Measurements from ENCODE around the gene IPO7. TPM values are rescaled to one million over a fixed set of nuclear protein-coding genes. Genes with fewer than 3 reads are reported as not detected.
A peak's percentile ranks its signal among the peaks of the same experiment; 100 is the strongest.

The IPO7 gene
- total and polyA plus RNA-seq, 5 donors from 2014 or later = 2.4 to 67.9 (median 4.4) TPM

DNA sequence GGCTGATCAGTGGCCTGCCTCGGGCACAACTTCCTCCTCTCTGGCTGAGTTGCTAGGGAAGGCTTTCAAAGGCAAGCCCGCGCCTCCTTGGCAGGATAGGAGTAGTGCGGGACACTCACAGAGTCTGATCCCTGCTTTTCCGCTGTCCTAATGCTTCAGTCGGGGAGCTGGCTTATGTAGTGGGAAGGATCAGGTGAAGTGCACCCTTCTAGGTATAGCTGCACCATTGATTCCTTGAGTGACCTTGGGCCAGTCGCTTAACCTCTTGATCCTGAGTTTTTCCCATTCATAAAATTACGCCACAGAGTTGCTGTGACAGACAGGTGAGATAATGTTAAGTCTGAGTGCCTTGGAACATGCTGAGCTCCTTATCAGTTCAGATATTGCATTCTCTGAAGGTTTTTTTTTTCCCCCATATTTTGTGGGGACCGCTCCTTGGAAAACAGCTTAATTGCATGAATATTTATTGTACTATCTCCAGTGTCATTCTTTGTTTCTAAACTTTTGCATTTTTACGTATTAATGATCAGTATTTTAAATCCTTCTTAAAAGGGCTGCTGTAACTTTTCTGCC is 961 bp downstream of the IPO7 start:
- peak in 1 of 3 donors; percentile 17 for DNase-seq
- Histone ChIP-seq H3K9me3 (ENCODE audit: control insufficient read depth in 2 of 2, low read length in 2 of 2) (no peaks in the 10 kb centered on the region), H3K27ac (ENCODE audit: insufficient read depth, low read length, poor library complexity, severe bottlenecking) (peak overlapping the region; percentile 85), H3K4me3 (ENCODE audit: low read depth, low read length) (peak overlapping the region; percentile 85), H3K27me3 (ENCODE audit: control insufficient read depth, insufficient read depth, low read length) (no peaks in the 10 kb centered on the region), H3K36me3 (ENCODE audit: control insufficient read depth, insufficient read depth, low read length) (no peaks in the 10 kb centered on the region), H3K4me1 (ENCODE audit: control insufficient read depth, insufficient read depth, low read length, poor library complexity, severe bottlenecking) (peaks cover 25% of the 10 kb centered on the region)
- no peaks in the 10 kb centered on the region for H3K9me3 Mint-ChIP-seq
- H3K27ac Mint-ChIP-seq = peak overlapping the region; percentile 71 to 97 (median 96)
- H3K4me3 Mint-ChIP-seq = peak overlapping the region; percentile 90 to 98 (median 96)
- H3K36me3 Mint-ChIP-seq = peaks cover 3% of the 10 kb centered on the region
- no peak for ATAC-seq (ENCODE audit: low read depth in 2 of 2)
- H3K4me1 Mint-ChIP-seq = peaks cover 25 to 50% (median 29%) of the 10 kb centered on the region in 4 donors
- H3K27me3 Mint-ChIP-seq = peaks cover 9% of the 10 kb centered on the region

DNA sequence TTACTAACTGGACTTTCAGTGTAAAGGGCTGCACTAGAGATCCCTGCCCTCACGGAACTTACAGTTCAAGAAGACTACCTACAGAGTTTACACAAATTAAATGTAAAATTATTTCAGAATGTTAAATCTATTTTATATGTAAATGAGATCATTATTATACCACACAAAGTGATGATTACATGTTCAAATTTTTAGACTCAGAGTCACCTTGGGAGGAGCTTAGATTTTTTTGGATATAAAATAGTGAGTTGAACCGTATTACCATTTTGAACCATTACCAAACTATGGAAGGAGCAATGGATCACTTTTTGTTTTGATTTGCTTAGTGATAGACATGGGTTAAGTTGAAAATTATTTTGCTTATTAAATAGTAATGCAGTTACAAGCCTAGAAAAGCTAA is 1.6 kb downstream of the IPO7 start:
- peak overlapping the region in 1 of 3 donors; percentile 97 for H3K27ac Mint-ChIP-seq
- Histone ChIP-seq H3K36me3 (ENCODE audit: control insufficient read depth, insufficient read depth, low read length) (no peaks in the 10 kb centered on the region), H3K27ac (ENCODE audit: insufficient read depth, low read length, poor library complexity, severe bottlenecking) (no peak overlapping the region), H3K9me3 (ENCODE audit: control insufficient read depth in 2 of 2, low read length in 2 of 2) (no peaks in the 10 kb centered on the region), H3K4me1 (ENCODE audit: control insufficient read depth, insufficient read depth, low read length, poor library complexity, severe bottlenecking) (peaks cover 25% of the 10 kb centered on the region), H3K27me3 (ENCODE audit: control insufficient read depth, insufficient read depth, low read length) (no peaks in the 10 kb centered on the region), H3K4me3 (ENCODE audit: low read depth, low read length) (peak overlapping the region; percentile 85)
- DNase-seq (no peak), ATAC-seq (ENCODE audit: low read depth in 2 of 2) (no peak)
- H3K4me1 Mint-ChIP-seq = peaks cover 25 to 52% (median 31%) of the 10 kb centered on the region in 4 donors
- peaks cover 3% of the 10 kb centered on the region for H3K36me3 Mint-ChIP-seq
- peak overlapping the region; percentile 90 to 98 (median 96) for H3K4me3 Mint-ChIP-seq
- H3K27me3 Mint-ChIP-seq = peaks cover 2% of the 10 kb centered on the region
- H3K9me3 Mint-ChIP-seq = no peaks in the 10 kb centered on the region

DNA sequence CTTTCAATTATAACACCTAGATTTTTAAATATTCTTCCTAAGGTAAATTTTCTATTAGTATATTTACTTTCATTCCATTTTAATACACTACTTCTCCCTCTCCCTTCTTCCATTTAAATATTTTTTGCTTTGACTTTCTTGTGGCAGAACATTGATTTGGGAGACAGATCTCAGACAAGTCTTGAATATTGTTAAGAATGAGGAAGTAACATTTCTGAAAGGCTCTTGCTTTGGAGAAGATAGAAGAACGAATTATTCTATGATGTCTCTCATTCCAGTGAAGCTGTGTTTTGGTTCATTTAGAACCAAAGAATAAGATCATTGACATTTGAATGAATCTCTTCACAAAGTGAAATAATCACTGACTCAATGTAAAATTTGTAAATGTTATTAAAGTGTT is 2.4 kb downstream of the IPO7 start:
- peaks cover 25 to 56% (median 32%) of the 10 kb centered on the region in 4 donors for H3K4me1 Mint-ChIP-seq
- no peaks in the 10 kb centered on the region for H3K9me3 Mint-ChIP-seq
- no peaks in the 10 kb centered on the region for H3K9me3 ChIP-seq (ENCODE audit: control insufficient read depth in 2 of 2, low read length in 2 of 2)
- peak overlapping the region; percentile 30 to 90 (median 68) for H3K4me3 Mint-ChIP-seq
- H3K4me1 ChIP-seq (ENCODE audit: control insufficient read depth, insufficient read depth, low read length, poor library complexity, severe bottlenecking) = peaks cover 25% of the 10 kb centered on the region
- H3K36me3 Mint-ChIP-seq = peaks cover 3% of the 10 kb centered on the region
- ATAC-seq (ENCODE audit: low read depth in 2 of 2) (no peak), DNase-seq (no peak)
- H3K27ac ChIP-seq (ENCODE audit: insufficient read depth, low read length, poor library complexity, severe bottlenecking) = no peak overlapping the region
- no peaks in the 10 kb centered on the region for H3K36me3 ChIP-seq (ENCODE audit: control insufficient read depth, insufficient read depth, low read length)
- no peaks in the 10 kb centered on the region for H3K27me3 Mint-ChIP-seq
- peak overlapping the region; percentile 85 for H3K4me3 ChIP-seq (ENCODE audit: low read depth, low read length)
- H3K27me3 ChIP-seq (ENCODE audit: control insufficient read depth, insufficient read depth, low read length) = no peaks in the 10 kb centered on the region
- H3K27ac Mint-ChIP-seq = peak overlapping the region in 1 of 3 donors; percentile 83

DNA sequence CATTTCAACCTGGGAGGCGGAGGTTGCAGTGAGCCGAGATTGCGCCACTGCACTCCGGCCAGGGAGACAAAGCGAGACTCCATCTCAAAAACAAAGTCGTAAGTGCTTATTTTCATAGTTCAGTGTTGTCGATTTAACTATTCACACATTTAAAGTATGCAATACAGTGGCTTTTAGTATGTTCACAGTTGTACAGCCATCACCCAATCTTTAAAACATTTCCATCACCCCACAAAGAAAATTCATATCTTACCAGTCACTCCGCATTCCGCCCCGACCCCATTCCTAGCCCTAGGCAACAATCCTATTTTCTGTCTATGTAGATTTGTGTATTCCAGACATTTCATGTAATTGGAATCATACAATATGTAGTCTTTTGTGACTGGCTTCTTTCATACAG is 11.9 kb downstream of the IPO7 start:
- peak overlapping the region in 1 of 4 donors; percentile 2 for H3K4me3 Mint-ChIP-seq
- H3K36me3 ChIP-seq (ENCODE audit: control insufficient read depth, insufficient read depth, low read length) = no peaks in the 10 kb centered on the region
- H3K9me3 ChIP-seq (ENCODE audit: control insufficient read depth in 2 of 2, low read length in 2 of 2) = no peaks in the 10 kb centered on the region
- ATAC-seq (ENCODE audit: low read depth in 2 of 2) (no peak), DNase-seq (no peak)
- H3K4me1 ChIP-seq (ENCODE audit: control insufficient read depth, insufficient read depth, low read length, poor library complexity, severe bottlenecking) = peaks cover 26% of the 10 kb centered on the region
- H3K27ac Mint-ChIP-seq = peak overlapping the region in 2 of 3 donors; percentile 0 to 21
- no peak overlapping the region for H3K4me3 ChIP-seq (ENCODE audit: low read depth, low read length)
- H3K9me3 Mint-ChIP-seq = peaks cover 0 to 1% (median 0%) of the 10 kb centered on the region in 7 donors
- peaks cover 11 to 68% (median 54%) of the 10 kb centered on the region in 4 donors for H3K4me1 Mint-ChIP-seq
- no peaks in the 10 kb centered on the region for H3K27me3 ChIP-seq (ENCODE audit: control insufficient read depth, insufficient read depth, low read length)
- H3K36me3 Mint-ChIP-seq = peaks cover 16% of the 10 kb centered on the region
- no peak overlapping the region for H3K27ac ChIP-seq (ENCODE audit: insufficient read depth, low read length, poor library complexity, severe bottlenecking)
- H3K27me3 Mint-ChIP-seq = no peaks in the 10 kb centered on the region

DNA sequence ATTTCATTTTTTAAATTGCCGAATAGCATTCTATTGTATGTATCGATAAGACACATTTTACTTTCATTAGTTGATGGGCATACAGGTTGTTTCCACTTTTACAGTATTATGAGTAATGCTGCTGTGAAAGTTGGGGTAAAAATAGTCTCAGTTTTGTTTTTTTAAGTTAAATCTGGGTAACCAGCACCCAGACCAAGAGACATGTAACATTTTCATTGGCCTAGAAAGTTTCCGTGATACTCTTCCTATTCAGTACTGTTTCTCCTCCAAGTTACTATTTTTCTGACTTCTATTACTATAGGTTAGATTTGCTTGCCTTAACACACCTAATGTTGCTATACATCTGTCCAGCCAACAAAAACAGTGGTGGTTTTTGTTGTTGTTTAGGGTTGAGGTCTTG is 12.3 kb downstream of the IPO7 start:
- H3K27me3 Mint-ChIP-seq = no peaks in the 10 kb centered on the region
- H3K27me3 ChIP-seq (ENCODE audit: control insufficient read depth, insufficient read depth, low read length) = no peaks in the 10 kb centered on the region
- DNase-seq (peak in 1 of 3 donors; percentile 11), ATAC-seq (ENCODE audit: low read depth in 2 of 2) (no peak)
- peaks cover 16% of the 10 kb centered on the region for H3K36me3 Mint-ChIP-seq
- H3K9me3 ChIP-seq (ENCODE audit: control insufficient read depth in 2 of 2, low read length in 2 of 2) = no peaks in the 10 kb centered on the region
- H3K4me3 Mint-ChIP-seq = peak overlapping the region in 2 of 4 donors; percentile 2 to 7
- H3K36me3 ChIP-seq (ENCODE audit: control insufficient read depth, insufficient read depth, low read length) = no peaks in the 10 kb centered on the region
- peaks cover 0 to 1% (median 0%) of the 10 kb centered on the region in 7 donors for H3K9me3 Mint-ChIP-seq
- peaks cover 26% of the 10 kb centered on the region for H3K4me1 ChIP-seq (ENCODE audit: control insufficient read depth, insufficient read depth, low read length, poor library complexity, severe bottlenecking)
- peaks cover 11 to 66% (median 53%) of the 10 kb centered on the region in 4 donors for H3K4me1 Mint-ChIP-seq
- H3K27ac ChIP-seq (ENCODE audit: insufficient read depth, low read length, poor library complexity, severe bottlenecking) = no peak overlapping the region
- peak overlapping the region; percentile 0 to 59 (median 21) for H3K27ac Mint-ChIP-seq
- no peak overlapping the region for H3K4me3 ChIP-seq (ENCODE audit: low read depth, low read length)

DNA sequence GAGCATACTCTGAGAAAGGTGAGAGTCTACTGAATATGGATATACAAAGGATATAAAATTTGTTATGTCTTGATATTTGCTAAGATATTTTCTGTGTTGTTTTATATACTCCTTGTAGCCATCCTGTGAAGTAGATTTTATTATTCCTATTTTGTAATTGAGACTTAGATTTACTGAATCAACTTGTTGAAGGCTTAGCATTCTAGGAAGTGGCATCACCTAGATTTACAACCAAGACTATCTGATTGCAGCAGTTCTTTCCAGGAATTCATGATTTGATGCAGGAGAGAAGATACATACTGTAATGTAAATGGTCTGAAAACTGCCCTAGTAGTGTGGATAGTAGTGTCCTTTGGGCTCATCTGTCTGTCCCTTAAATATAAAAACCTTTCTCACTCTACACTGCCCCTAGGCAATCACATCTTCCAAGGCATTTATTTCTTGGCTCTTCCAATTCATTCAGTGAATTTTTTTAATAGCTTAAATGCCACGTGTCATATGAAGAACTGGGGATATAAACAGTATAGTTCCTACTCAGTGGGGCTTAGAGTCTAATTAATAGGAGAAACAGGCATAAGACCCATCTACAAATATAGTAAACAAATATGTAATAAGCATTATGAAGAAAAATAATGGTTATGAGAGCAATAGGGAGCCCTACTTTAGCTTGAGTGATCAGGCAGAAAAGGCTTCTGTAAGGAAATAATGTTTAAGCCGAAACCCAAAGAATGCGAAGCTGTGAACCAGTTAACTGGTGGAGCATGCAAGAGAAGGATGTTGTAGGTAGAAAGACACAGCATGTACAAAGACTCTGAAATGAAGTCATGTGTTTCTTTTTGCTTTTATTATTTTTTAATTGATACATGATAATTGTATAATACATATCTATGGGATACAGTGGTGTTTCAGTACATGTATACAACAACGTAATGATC is 13.6 kb downstream of the IPO7 start:
- Histone ChIP-seq H3K4me3 (ENCODE audit: low read depth, low read length) (peak overlapping the region; percentile 16), H3K36me3 (ENCODE audit: control insufficient read depth, insufficient read depth, low read length) (peaks cover 2% of the 10 kb centered on the region), H3K27ac (ENCODE audit: insufficient read depth, low read length, poor library complexity, severe bottlenecking) (no peak overlapping the region), H3K27me3 (ENCODE audit: control insufficient read depth, insufficient read depth, low read length) (no peaks in the 10 kb centered on the region), H3K4me1 (ENCODE audit: control insufficient read depth, insufficient read depth, low read length, poor library complexity, severe bottlenecking) (peaks cover 17% of the 10 kb centered on the region), H3K9me3 (ENCODE audit: control insufficient read depth in 2 of 2, low read length in 2 of 2) (no peaks in the 10 kb centered on the region)
- Mint-ChIP-seq H3K27me3 (no peaks in the 10 kb centered on the region), H3K4me1 (peaks cover 8 to 60% (median 49%) of the 10 kb centered on the region in 4 donors), H3K36me3 (peaks cover 16% of the 10 kb centered on the region), H3K27ac (peak overlapping the region in 2 of 3 donors; percentile 13 to 69), H3K9me3 (peaks cover 0 to 1% (median 0%) of the 10 kb centered on the region in 7 donors), H3K4me3 (peak overlapping the region in 3 of 4 donors; percentile 25 to 53 (median 44))
- DNase-seq (no peak), ATAC-seq (ENCODE audit: low read depth in 2 of 2) (no peak)

DNA sequence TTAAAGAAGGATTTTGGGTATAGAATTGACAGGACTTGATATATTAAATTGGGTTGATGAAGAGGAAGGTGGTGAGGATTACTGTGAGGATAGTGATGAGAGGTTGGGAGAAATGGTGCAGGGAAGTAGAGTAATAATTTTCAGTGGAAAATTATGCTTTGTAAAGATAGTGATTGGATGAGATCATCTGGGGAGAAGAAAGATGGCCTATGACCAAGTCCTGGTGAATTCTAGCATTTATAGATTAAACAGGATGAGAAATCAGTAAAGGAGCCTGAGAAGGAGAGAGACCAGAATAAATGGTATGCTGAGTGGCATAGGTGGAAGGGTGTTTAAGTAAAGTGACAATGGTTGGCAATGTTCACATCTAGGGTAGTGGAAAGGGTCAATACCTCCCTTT is 15.0 kb downstream of the IPO7 start:
- DNase-seq = no peak
- Mint-ChIP-seq H3K36me3 (peaks cover 15% of the 10 kb centered on the region), H3K9me3 (peaks cover 0 to 1% (median 0%) of the 10 kb centered on the region in 7 donors)

More for the DNA sequence above, 15.0 kb downstream of the IPO7 start:
- H3K4me3 ChIP-seq (ENCODE audit: low read depth, low read length) = no peak overlapping the region
- Mint-ChIP-seq H3K27ac (peak overlapping the region in 2 of 3 donors; percentile 9 to 62), H3K27me3 (no peaks in the 10 kb centered on the region), H3K4me3 (peak overlapping the region in 1 of 4 donors; percentile 1), H3K4me1 (peaks cover 6 to 51% (median 44%) of the 10 kb centered on the region in 4 donors)
- no peaks in the 10 kb centered on the region for H3K27me3 ChIP-seq (ENCODE audit: control insufficient read depth, insufficient read depth, low read length)
- H3K27ac ChIP-seq (ENCODE audit: insufficient read depth, low read length, poor library complexity, severe bottlenecking) = no peak overlapping the region
- ATAC-seq (ENCODE audit: low read depth in 2 of 2) = no peak
- H3K36me3 ChIP-seq (ENCODE audit: control insufficient read depth, insufficient read depth, low read length) = peaks cover 9% of the 10 kb centered on the region
- peaks cover 12% of the 10 kb centered on the region for H3K4me1 ChIP-seq (ENCODE audit: control insufficient read depth, insufficient read depth, low read length, poor library complexity, severe bottlenecking)
- no peaks in the 10 kb centered on the region for H3K9me3 ChIP-seq (ENCODE audit: control insufficient read depth in 2 of 2, low read length in 2 of 2)
